GM18858 (cell line): ENCODE measurements around the gene ARHGEF1.

Source experiments
- ATAC-seq: cut with Tn5 transposase; IDR thresholded peaks from one replicate; pipeline ENCODE4 v1.9.1; 2021; ENCODE audit not compliant: unreplicated experiment

ARHGEF1 gene

DNA sequence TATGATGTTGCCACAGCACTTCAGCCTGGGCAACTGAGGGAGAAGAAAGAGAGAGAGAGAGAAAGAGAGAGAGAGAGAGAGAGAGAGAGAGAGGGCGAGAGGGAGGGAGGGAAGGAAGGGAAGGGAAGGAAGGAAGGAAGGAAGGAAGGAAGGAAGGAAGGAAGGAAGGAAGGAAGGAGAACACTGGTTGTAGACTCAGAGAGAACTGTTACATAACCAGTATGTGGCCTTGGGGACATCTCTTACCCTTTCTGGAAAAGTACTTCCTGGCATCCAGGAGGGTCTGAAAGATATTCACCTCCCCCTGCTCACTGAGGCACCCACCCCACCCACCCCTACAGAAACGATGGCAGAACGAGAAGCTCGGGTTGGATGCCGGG is 2.7 kb upstream of the ARHGEF1 start:
- no peak for ATAC-seq

DNA sequence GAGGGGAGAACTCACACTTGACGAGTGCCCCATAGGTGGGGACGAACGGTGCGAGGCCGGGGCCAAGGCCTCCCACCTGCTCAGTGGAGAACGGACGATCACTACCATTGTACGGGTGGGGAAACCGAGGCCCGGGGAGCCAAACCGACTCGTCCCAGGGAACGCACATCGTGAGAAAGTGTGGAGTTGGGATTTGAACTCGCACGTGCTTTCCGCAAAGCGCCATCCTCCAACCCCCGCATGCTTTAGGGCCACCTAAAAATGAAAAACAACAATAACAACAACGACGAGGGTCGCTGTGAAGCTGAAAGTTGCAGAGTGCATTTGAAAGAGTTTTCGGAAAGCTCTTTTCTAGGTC is 458 bp downstream of the ARHGEF1 start:
- ATAC-seq, result no peak

DNA sequence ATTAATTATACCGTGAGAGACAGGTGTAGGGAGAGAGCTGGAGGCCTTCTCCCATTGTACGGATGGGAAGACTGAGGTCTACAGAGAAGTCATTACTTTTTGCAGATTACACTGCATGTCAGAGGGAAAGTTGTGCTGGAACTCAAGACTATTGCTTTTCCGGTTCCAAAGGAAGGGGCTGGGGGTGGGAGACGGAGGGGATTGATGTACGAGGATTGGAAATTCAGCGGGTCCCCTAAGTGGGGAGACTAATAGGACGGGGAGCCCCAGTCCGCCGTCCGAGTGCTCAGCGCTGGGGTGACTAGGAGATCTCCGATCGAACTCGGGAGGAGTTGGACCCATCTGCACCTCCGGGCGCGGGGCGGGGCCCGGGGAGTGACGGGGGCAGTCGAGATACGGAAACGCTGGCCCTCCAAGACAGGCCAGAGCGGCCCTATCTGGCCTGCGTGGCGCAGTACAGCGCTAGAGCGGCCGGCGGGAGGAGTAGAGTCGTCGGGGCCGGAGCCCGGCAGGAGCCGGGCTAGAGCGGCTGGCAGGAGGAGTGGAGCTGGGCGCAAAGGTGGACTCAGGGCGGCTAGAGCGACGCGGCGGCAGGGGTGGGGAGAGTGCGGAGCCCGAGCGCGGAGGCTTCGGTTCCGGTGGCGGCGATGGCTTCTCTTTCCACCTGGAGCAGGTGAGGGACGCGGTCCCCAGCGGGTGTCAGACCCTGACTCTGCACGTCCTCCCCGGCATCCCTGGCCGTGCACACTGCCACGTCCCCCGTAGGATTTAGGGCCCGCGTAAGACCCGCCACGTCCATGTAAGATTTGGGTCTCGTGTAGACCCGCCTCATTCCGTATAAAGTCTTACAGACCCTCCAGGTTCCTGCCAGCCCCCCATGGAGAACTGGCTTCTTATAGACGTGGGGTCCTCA is 1.1 kb downstream of the ARHGEF1 start:
- peak; percentile 76 for ATAC-seq

DNA sequence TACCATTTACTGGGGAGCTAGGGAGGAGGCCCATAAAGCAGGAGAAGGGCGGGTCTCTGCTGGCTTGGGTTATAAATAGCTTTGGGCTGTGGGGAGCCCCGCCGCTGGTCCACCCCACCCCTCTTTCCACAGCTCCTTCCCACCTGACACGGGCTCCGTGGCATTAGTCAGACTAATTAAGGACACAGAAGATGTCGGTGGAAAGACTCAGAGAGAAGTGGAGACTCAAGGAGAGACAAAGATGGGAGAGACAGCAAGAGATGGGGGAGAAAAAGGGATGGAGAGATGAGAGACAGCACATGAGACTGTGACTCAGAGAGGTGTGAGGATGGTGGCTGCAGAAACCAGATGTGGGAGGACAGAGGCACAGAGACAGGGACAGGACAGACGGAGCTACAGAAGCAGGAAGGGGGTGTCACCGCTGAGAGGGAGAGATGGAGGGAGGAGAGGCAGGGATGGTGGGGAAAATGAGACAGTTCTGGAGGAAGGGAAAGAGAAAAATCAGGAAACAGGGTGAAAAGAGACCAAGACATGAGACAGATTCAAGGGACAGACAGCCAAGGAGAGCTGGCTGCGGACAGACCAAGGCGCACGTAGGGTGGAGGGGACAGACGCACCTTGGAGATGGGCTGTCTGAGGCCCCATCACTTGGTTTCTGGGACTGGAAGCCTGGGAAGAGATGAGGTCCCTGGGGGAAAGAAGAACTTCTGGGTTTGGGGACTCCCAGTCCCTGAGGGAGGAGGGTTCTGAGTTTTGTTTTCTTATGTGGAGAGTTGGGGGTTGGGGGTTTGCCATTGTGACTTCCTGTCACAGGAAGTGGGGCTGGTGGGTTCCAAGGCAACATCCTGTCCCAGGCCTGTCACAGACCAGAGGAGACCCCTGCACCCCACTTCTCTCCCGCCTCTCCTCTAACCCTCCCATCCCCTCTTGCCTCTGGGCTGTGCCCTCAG is 4.1 kb downstream of the ARHGEF1 start:
- ATAC-seq, result no peak

DNA sequence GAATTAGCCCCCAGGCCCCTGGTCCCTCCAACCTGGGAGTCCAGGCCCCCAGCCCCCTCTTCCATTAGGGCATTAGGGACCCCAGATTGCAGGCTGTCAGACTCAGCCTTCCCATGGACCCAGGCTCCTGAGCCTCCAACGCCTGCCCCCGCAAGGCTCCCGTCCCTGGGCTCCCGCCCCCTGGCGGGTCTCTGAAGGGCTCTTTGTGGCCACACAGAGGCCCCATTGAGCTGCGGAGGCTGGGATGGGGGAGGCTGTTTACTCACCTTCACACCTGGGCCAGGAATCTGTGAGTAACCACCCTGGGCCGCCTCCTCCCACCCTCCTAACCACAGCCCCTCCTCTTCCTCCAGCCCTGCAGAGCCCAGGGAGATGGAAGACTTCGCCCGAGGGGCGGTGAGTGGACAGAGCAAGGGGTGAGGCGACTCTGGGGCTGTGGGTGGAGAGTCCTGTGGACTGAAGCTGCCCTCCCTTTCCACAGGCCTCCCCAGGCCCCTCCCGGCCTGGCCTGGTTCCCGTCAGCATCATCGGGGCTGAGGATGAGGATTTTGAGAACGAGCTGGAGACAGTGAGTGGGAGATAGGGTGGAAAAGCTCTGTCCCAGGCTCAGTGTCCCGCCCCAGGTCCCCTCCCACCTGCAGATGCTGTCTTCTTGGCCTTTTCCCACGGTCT is 4.9 kb downstream of the ARHGEF1 start:
- ATAC-seq, result no peak

DNA sequence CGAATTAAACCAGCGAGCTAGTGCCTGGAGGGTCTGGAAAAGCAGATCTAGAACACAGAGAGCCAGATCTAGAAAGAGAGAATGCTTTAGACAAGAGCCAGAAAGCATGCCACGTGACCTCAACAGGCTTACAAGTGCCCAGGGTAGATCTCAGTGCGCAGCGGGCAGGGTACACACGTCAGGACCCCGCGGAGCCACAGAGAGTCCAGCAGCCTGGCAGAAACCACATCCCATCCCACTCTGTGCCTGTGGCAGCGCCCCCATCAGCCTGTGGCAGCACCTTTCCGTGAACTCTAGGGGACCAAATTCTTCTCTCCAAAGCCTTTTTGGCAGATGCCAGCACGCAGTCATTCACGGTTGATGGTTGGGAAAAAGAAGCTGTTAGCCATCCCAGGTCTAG is 5.9 kb downstream of the ARHGEF1 start:
- no peak for ATAC-seq

DNA sequence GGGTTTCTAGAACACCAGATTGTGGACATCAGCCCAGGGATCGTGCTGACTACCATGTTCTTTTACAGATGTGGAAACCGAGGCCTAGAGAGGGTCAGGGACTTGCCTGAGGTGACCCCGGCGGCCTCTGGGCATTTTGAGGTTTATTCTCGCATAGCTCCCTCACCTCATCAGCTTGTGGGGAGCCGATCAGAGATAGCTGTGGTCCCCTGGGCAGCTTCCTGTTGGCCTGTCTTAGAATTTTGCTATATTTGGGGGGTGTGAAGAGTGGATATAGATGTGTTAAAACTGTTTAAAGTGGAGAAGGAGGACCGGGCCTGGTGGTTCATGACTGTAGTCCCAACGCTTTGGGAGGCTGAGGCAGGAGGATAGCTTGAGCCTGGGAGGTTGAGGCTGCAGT is 6.9 kb downstream of the ARHGEF1 start:
- no peak for ATAC-seq

DNA sequence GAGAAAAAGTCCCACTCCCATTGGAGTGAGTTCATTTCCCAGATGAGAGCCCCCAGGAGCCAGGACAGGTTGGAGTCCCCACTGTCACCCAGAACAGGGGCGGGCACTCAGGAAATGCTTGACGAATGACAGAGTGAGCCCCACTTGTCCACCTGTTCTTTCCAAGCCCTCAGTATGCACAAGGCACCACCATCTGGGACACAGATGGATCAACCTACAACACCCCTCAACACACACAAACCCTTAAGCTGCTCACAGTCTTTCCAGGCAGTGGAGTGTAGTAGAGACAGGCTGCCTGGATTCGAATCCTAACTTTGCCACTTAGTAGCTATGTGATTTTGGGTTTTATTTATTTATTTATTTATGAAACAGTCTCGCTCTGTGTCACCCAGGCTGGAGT is 8.0 kb downstream of the ARHGEF1 start:
- ATAC-seq, result no peak

DNA sequence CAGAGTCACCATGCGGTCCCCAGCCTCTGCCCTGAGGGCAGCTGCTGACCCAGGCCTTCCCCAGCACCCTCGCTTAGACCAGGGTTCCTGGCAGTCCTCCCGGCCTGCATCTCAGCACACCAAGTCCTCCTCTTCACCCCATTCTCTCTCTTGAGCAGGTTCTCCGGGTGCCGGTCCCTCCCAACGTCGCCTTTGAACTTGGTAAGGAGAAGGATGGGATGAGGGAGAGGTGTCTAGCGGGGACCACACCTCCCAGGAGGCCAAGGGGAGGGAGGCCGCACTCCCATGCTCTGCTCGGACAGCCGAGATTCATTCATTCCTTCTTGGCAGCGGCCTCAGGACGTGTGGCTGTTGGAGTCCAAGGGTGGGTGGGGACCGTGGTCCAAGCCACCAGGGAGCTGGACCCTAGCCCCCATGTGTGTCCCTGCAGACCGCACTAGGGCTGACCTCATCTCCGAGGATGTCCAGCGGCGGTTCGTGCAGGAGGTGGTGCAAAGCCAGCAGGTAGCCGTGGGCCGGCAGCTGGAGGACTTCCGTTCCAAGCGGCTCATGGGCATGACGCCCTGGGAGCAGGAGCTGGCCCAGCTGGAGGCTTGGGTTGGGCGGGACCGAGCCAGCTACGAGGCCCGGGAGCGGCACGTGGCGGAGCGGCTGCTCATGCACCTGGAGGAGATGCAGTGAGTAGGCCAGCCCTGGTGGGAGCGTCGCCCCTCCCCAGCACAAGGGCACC is 9.4 kb downstream of the ARHGEF1 start:
- ATAC-seq, result no peak

DNA sequence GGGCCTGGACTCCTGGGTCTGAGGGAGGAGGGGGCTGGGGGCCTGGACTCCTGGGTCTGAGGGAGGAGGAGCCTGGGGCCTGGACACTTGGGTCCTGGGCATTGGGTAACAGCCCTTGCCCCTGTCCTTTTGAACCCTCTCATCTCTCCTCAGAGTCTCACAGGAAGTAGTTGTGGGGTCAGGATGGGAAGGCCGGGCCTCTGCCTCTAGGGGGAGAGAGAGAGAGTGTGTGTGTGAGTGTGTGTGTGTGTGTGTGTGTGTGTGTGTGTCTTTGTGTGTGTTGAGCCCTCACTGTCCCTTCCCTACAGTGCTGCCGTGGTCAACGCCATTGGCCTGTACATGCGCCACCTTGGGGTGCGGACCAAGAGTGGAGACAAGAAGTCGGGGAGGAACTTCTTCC is 10.9 kb downstream of the ARHGEF1 start:
- ATAC-seq, result no peak

DNA sequence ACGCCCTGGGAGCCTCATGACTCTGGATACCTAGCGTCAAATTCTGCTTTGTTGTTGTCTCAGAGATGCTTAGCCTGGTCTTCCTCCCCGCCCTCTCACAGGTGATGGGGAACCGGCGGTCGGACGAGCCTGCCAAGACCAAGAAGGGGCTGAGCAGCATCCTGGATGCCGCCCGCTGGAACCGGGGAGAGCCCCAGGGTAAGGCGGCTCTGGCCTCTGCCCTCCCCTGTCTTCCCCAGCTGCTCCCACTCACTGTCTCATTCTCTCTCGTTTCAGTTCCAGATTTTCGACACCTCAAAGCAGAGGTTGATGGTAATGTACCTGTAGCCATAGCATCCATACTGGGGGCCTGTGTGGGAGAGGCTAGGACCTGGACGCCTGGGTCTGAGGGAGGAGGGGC is 11.4 kb downstream of the ARHGEF1 start:
- ATAC-seq, result no peak

DNA sequence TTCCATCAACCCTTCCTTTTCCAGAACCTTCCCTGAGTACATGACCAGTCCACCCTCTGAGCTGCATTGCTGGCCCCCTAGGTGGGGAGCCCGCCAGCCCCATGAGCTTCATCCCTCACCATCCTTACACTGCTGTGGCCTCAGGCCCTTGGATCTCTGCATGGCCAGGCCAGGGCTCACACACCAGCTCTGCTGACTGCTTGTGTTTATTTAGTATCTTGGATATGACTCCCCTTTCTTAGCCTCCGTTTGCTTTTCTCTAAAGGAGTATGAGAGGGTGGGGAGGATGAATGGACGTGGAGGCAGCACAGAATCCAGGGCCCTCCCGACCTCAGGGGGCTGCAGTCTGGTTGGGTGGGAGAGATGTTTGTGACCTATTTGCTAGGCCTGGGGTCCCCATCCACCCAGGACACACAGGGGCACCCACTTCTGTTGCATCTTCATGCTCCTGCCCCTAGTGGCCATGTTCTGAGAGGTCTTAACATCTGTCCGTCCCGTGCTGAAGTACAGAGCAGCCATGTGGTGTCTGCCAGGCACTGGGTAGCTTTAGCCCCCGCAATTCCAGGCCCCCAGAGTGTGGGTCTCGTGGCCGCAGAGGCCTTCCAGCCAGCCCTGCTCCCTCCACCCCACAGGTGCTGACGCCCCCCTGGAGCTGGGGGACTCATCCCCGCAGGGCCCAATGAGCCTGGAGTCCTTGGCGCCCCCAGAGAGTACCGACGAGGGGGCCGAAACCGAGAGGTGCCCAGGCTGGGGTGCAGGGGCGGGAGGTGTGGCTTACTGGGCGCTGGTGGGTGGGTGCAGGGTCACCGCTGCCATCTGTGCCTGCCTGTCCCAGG is 13.0 kb downstream of the ARHGEF1 start:
- no peak for ATAC-seq

DNA sequence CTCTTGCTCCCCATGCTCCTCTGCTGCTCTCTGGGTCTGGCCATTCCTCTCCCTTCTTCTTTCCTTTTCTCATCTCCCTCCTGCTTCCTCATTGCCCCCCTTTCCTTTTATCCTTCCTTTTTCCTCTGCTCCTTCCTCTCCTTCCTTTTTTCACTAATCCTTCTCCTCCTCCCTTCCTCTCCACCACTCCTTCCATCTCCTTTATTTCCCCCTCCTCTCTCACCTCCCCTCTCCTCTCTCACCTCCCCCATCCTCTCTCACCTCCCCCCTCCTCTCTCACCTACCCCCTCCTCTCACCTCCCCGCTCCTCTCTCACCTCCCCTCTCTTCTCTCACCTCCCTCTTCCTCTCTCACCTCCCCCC is 13.6 kb downstream of the ARHGEF1 start:
- no peak for ATAC-seq

DNA sequence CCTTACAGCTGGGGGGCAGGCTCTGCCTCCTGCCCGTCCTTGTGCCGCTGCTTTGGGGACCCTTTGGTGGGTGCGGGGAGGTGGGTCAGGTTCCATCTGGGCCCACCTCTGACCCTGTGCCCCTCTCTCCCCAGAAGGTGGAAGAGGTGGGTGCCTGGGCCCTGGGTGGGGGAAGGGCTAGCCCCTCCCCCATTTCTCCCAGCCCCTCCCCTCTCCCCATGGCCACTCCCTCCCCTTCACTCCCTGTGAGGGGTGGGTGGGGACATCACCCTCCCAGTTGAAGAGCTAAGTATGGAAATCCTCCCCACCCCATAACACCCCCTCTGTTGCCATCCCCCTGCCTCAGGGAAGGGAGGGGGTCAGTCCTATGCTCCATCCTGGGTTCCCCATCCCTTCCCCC is 14.2 kb downstream of the ARHGEF1 start:
- ATAC-seq, result no peak

DNA sequence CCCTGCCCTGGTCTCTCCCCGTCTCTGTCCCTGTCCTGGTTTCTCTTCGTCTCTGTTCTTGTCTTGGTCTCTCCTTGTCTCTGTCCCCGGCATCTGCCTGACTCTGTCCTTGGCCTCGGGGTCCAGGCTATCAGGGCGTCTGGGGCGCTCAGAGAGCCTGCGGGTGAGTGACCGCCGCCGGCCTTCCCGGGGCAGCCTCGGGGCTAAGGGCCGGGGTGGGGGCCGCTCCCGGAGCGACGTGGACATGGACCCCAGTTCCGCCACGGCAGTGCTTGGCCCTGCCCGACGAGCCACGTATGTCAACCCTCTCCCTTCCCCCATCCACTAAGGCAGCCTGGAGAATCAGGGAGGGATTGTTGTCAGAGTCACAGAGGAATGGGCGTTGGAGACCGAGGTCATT is 14.8 kb downstream of the ARHGEF1 start:
- ATAC-seq, result no peak

DNA sequence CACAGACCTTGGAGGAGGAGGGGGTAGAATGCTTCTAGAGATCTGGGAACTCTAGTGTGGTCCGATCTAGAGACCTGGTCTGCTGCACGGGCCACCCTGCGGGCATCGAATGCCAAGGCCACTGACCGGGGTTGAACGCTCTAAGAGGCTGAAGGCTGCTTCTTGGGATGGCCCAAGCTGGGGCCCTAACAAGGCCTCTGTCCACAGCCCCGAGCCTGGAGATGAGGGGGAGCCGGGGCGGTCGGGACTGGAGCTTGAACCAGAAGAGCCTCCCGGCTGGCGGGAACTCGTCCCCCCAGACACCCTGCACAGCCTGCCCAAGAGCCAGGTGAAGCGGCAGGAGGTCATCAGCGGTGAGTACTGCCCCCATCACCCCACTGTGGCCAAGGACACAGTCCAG is 15.3 kb downstream of the ARHGEF1 start:
- ATAC-seq, result no peak

DNA sequence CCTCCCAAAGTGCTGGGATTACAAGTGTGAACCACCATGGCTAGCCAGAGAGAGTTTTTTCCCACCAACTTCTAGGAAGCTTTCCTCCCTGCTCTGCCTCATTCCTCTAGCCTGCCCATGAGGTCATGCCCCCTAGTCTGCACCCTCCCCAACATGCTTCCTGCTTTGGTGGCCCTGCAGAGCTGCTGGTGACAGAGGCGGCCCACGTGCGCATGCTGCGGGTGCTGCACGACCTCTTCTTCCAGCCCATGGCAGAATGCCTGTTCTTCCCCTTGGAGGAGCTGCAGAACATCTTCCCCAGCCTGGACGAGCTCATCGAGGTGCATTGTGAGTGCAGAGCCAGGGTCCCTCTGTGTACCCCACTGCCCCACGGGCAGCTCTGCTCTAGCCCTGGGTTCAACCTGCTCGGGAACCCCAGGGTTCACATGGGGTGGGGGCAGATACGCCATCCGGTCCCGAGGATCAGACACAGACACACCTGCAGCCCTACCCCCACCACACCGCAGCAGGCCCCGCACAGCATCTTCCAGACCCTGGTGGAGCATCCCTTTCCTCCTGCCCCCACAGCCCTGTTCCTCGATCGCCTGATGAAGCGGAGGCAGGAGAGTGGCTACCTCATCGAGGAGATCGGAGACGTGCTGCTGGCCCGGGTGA is 18.9 kb downstream of the ARHGEF1 start:
- ATAC-seq, result no peak

DNA sequence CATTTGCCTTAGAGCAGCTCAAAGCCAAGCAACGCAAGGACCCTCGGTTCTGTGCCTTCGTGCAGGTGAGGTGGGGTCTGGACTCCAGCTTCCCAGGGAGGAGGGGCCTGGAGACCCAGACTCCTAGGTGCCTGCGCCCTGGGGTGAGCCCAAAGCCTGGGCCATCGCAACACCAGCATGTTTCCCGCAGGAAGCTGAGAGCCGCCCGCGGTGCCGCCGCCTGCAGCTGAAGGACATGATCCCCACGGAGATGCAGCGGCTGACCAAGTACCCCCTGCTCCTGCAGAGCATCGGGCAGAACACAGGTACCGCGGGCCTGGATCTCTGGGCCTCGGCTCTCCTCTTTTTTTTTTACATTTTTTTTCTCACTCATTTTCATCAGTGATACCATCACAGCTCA is 19.6 kb downstream of the ARHGEF1 start:
- ATAC-seq, result no peak

DNA sequence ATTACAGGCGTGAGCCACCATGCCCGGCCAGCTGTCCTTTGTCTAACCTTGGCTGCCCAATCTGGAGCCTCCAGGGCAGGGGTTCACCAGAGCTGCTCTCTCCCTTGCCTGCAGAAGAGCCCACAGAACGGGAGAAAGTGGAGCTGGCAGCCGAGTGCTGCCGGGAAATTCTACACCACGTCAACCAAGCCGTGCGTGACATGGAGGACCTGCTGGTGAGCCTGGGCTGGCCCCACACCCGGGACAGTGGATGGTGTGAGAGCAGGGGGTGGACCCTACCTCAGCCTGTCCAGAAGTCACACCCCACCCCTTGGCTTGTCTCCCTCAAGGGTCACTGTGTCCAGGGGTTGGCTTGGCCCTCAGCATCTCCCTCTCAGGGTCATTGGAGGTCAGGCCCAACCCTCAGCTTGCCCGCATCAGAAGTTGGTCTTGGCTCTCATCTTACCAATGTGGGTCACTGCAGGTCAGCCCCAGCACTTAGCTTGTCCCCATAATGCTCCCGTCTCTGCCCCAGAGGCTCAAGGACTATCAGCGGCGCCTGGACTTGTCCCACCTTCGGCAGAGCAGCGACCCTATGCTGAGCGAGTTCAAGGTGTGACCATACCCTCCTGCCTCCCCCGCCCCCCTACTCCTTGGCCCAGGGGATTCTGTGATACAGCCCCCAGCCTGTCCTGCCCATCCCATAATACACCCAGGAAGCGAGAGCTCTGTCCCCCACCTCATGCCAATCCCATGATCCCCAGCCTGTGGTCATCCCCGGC is 20.4 kb downstream of the ARHGEF1 start:
- no peak for ATAC-seq
